H1 (cell line): ENCODE measurements around the gene PRSS38. TPM values are rescaled to one million over a fixed set of nuclear protein-coding genes. Genes with fewer than 3 reads are reported as not detected.

ENCODE experiments used
- CTCF ChIA-PET: fragments of 300-600 bp; sonication (Branson Sonifier 250); formaldehyde crosslinking; loops from one replicate; lab custom pipeline; 2021; ENCODE audit not compliant: partially characterized antibody; lab: Charles Lee
- POLR2A ChIA-PET: fragments of 300-600 bp; sonication (Branson Sonifier 250); formaldehyde crosslinking; loops from one replicate; lab custom pipeline; 2021; ENCODE audit warnings: inconsistent platforms; ENCODE audit not compliant: partially characterized antibody; lab: Charles Lee
- DNase-seq, 2 experiments: peaks; one replicate each; pipeline versions ENCODE4 v3.0.0 to v3.0.0-alpha.2; 2010 to 2022; ENCODE audit warnings: low spot score in 2 of 2, low read depth in 1 of 2, mixed read lengths in 1 of 2
- FAIRE-seq: peaks from 2 replicates; lab custom pipeline; 2011; peaks lifted over from hg19 to GRCh38; lab: Jason Lieb, UNC
- H2AFZ ChIP-seq: 2 replicates; pipeline ENCODE4 v1.8.1; 2012; ENCODE audit warnings: low read length, inconsistent platforms
- H2AK5ac ChIP-seq: 2 replicates; pipeline ENCODE4 v1.6.1; 2013; ENCODE audit warnings: low read depth, low read length
- H2BK120ac ChIP-seq: replicated peaks from 2 replicates; pipeline ENCODE3; 2013; ENCODE audit warnings: low read depth, low read length, inconsistent platforms
- H2BK12ac ChIP-seq: 2 replicates; pipeline ENCODE4 v1.6.1; 2013; ENCODE audit warnings: low read depth, low read length
- H2BK15ac ChIP-seq: 2 replicates; pipeline ENCODE4 v1.6.1; 2013; ENCODE audit warnings: low read length
- H2BK20ac ChIP-seq: 2 replicates; pipeline ENCODE4 v1.6.1; 2013; ENCODE audit warnings: low read length
- H2BK5ac ChIP-seq: 2 replicates; pipeline ENCODE4 v1.6.1; 2013; ENCODE audit warnings: low read depth, low read length
- H3K14ac ChIP-seq: 2 replicates; pipeline ENCODE4 v1.6.1; 2013; ENCODE audit warnings: inconsistent platforms; ENCODE audit not compliant: insufficient read length
- H3K18ac ChIP-seq: 2 replicates; pipeline ENCODE4 v1.6.1; 2013; ENCODE audit warnings: low read length; ENCODE audit errors: extremely low read depth
- H3K23ac ChIP-seq: 2 replicates; pipeline ENCODE4 v1.6.1; 2013; ENCODE audit warnings: inconsistent platforms; ENCODE audit not compliant: insufficient read length
- H3K23me2 ChIP-seq: 2 replicates; pipeline ENCODE4 v1.6.1; 2013; ENCODE audit warnings: low read depth, low read length
- H3K27ac ChIP-seq: 2 replicates; pipeline ENCODE4 v1.6.1; 2011; ENCODE audit warnings: low read depth, low read length, inconsistent platforms
- H3K27me3 ChIP-seq, 4 experiments: replicated peaks in 1 of 4; 1 replicate in 1 of 4; 2 replicates in 3 of 4; pipeline versions ENCODE4 v1.6.1 to v1.8.1; 2011 to 2013; ENCODE audit warnings: low read length in 3 of 4, mild to moderate bottlenecking in 3 of 4, inconsistent platforms in 2 of 4, mixed read lengths in 2 of 4, moderate library complexity in 1 of 4; ENCODE audit not compliant: control insufficient read depth in 3 of 4, insufficient read depth in 3 of 4; ENCODE audit errors: extremely low read depth in 1 of 4
- H3K36me3 ChIP-seq, 4 experiments: 2 replicates each; pipeline versions ENCODE4 v1.6.1 to v1.8.1; 2011 to 2013; ENCODE audit warnings: mild to moderate bottlenecking in 4 of 4, low read length in 3 of 4, moderate library complexity in 2 of 4, control low read depth in 1 of 4, inconsistent platforms in 1 of 4; ENCODE audit not compliant: insufficient read depth in 4 of 4, control insufficient read depth in 2 of 4
- H3K4ac ChIP-seq: replicated peaks from 2 replicates; pipeline ENCODE3; 2013; ENCODE audit warnings: low read length, low read depth, mixed read lengths, inconsistent platforms; ENCODE audit not compliant: insufficient read length
- H3K4me1 ChIP-seq, 4 experiments: replicated peaks in 1 of 4; 1 replicate in 1 of 4; 2 replicates in 3 of 4; pipeline versions ENCODE4 v1.6.1 to v1.8.1; 2011 to 2013; ENCODE audit warnings: low read length in 3 of 4, inconsistent platforms in 2 of 4, mixed read lengths in 1 of 4; ENCODE audit not compliant: insufficient read depth in 4 of 4, control insufficient read depth in 3 of 4
- H3K4me2 ChIP-seq, 2 experiments: 2 replicates each; pipeline versions ENCODE4 v1.6.1 to v1.8.1; 2011 to 2013; ENCODE audit warnings: low read depth in 2 of 2, low read length in 2 of 2, control low read depth in 1 of 2, inconsistent platforms in 1 of 2, mild to moderate bottlenecking in 1 of 2; ENCODE audit not compliant: insufficient read depth in 1 of 2
- H3K4me3 ChIP-seq, 4 experiments: fragments of 200-600, 300-600 bp in 1 of 4; sonication (generic), shearing (Covaris generic), sonication (Bioruptor Twin) in 1 of 4; 2 replicates each; pipeline versions ENCODE4 v1.5.1 to v1.8.1; 2011 to 2016; ENCODE audit warnings: low read length in 4 of 4, low read depth in 3 of 4, control low read depth in 2 of 4, inconsistent platforms in 2 of 4, mild to moderate bottlenecking in 2 of 4, mixed read lengths in 1 of 4, moderate library complexity in 1 of 4; ENCODE audit not compliant: insufficient read depth in 2 of 4; ENCODE audit errors: extremely low read depth in 1 of 4
- H3K56ac ChIP-seq: replicated peaks from 2 replicates; pipeline ENCODE3; 2013; ENCODE audit warnings: low read depth, mild to moderate bottlenecking, mixed read lengths, low read length, inconsistent platforms; ENCODE audit not compliant: insufficient read length
- H3K79me1 ChIP-seq: 2 replicates; pipeline ENCODE4 v1.6.1; 2013; ENCODE audit warnings: low read depth, low read length, control low read depth
- H3K79me2 ChIP-seq, 2 experiments: 2 replicates each; pipeline versions ENCODE4 v1.6.1 to v1.8.1; 2012 to 2013; ENCODE audit warnings: low read length in 2 of 2, mild to moderate bottlenecking in 2 of 2, inconsistent platforms in 1 of 2; ENCODE audit not compliant: insufficient read depth in 2 of 2, control insufficient read depth in 1 of 2
- H3K9ac ChIP-seq, 4 experiments: replicated peaks in 1 of 4; 1 replicate in 1 of 4; 2 replicates in 3 of 4; pipeline versions ENCODE4 v1.6.1 to v1.8.1; 2011 to 2013; ENCODE audit warnings: low read depth in 3 of 4, low read length in 3 of 4, control low read depth in 2 of 4, mild to moderate bottlenecking in 2 of 4, moderate library complexity in 2 of 4, inconsistent platforms in 1 of 4; ENCODE audit errors: extremely low read depth in 1 of 4
- H3K9me3 ChIP-seq, 2 experiments: 2 replicates each; pipeline versions ENCODE4 v1.6.1 to v1.8.1; 2012 to 2013; ENCODE audit warnings: mild to moderate bottlenecking in 2 of 2, moderate library complexity in 2 of 2, control low read depth in 1 of 2, inconsistent platforms in 1 of 2, low read depth in 1 of 2, low read length in 1 of 2, mixed read lengths in 1 of 2; ENCODE audit not compliant: insufficient read depth in 2 of 2
- H4K20me1 ChIP-seq, 2 experiments: replicated peaks in 1 of 2; 2 replicates each; pipeline versions ENCODE3 to v1.8.1; 2011 to 2013; ENCODE audit warnings: inconsistent platforms in 2 of 2, low read length in 2 of 2, mild to moderate bottlenecking in 1 of 2; ENCODE audit not compliant: insufficient read depth in 2 of 2, control insufficient read depth in 1 of 2
- H4K5ac ChIP-seq: 2 replicates; pipeline ENCODE4 v1.6.1; 2013; ENCODE audit warnings: low read length, low read depth, mixed read lengths, inconsistent platforms; ENCODE audit not compliant: insufficient read length
- H4K8ac ChIP-seq: 2 replicates; pipeline ENCODE4 v1.8.0; 2013; ENCODE audit warnings: mild to moderate bottlenecking, moderate library complexity, low read length, inconsistent platforms; ENCODE audit not compliant: insufficient read depth; ENCODE audit errors: extremely low read depth
- H4K91ac ChIP-seq: replicated peaks from 2 replicates; pipeline ENCODE3; 2013; ENCODE audit warnings: low read length, mixed read lengths, inconsistent platforms; ENCODE audit not compliant: insufficient read length
- BCL11A ChIP-seq, 2 experiments: IDR thresholded peaks; one replicate each; pipeline ENCODE4 v1.6.1; 2011; ENCODE audit warnings: low read depth in 2 of 2, low read length in 2 of 2, mild to moderate bottlenecking in 2 of 2
- CBX8 ChIP-seq: fragments of 300-800, 300-1000 bp; sonication (generic); IDR thresholded peaks from 2 replicates; pipeline ENCODE4 v1.7.1; 2016; ENCODE audit warnings: low read depth, low read length, borderline replicate concordance
- EGR1 ChIP-seq: IDR thresholded peaks from 2 replicates; pipeline ENCODE4 v1.6.1; 2011; ENCODE audit warnings: low read depth, low read length, borderline replicate concordance
- FOSL1 ChIP-seq: IDR thresholded peaks from 2 replicates; pipeline ENCODE4 v1.6.1; 2011; ENCODE audit warnings: mild to moderate bottlenecking, low read depth, low read length, moderate library complexity; ENCODE audit not compliant: insufficient read depth
- MAFK ChIP-seq: IDR thresholded peaks from 2 replicates; pipeline ENCODE4 v1.6.1; 2012; ENCODE audit warnings: low read depth, mild to moderate bottlenecking, improper control_type of control experiment, low read length
- NANOG ChIP-seq: IDR thresholded peaks from 2 replicates; pipeline ENCODE4 v1.6.1; 2011; ENCODE audit warnings: low read length, low read depth, mild to moderate bottlenecking, inconsistent platforms; ENCODE audit not compliant: insufficient read depth, poor library complexity, severe bottlenecking
- PHF8 ChIP-seq: fragments of 200-600 bp; sonication (generic); conservative IDR thresholded peaks from 2 replicates; pipeline ENCODE4 v1.7.1; 2012; ENCODE audit warnings: low read depth, mild to moderate bottlenecking, inconsistent platforms, low read length, moderate library complexity
- POLR2A ChIP-seq, 2 experiments: IDR thresholded peaks; 1 replicate in 1 of 2; 2 replicates in 1 of 2; pipeline ENCODE4 v1.6.1; 2011; ENCODE audit warnings: low read depth in 2 of 2, low read length in 2 of 2, mild to moderate bottlenecking in 2 of 2; ENCODE audit errors: control extremely low read depth in 1 of 2
- SRF ChIP-seq: IDR thresholded peaks from 2 replicates; pipeline ENCODE4 v1.6.1; 2011; ENCODE audit warnings: mild to moderate bottlenecking, low read depth, low read length, moderate library complexity
- TCF12 ChIP-seq: IDR thresholded peaks from 2 replicates; pipeline ENCODE4 v1.6.1; 2011; ENCODE audit warnings: low read depth, mild to moderate bottlenecking, low read length
- TEAD4 ChIP-seq: IDR thresholded peaks from 2 replicates; pipeline ENCODE4 v1.6.1; 2012; ENCODE audit warnings: low read depth, low read length, inconsistent platforms, mixed read lengths
- WGBS, 2 experiments: shearing (Covaris generic) in 1 of 2; methylation state at CpG; one replicate each; pipeline versions ENCODE4 v1.1.6 to v1.1.7; 2013 to 2015; ENCODE audit warnings: low lambda C conversion rate in 2 of 2, mixed read lengths in 2 of 2, inconsistent platforms in 1 of 2, low coverage in 1 of 2, missing lambda C conversion rate in 1 of 2; ENCODE audit not compliant: insufficient replicate concordance in 2 of 2, insufficient coverage in 1 of 2, insufficient read length in 1 of 2; ENCODE audit errors: extremely low coverage in 1 of 2, missing lambda C conversion rate in 1 of 2; 5-methylcytosine and 5-hydroxymethylcytosine counted together
- polyA plus RNA-seq, 7 experiments: library from polyadenylated mRNA; depleted of rRNA in 3 of 7; stranded (reverse) in 5 of 7; unstranded in 2 of 7; fragments of >200 nt in 5 of 7; fragments of 200-250 nt in 2 of 7; gene quantifications; 1 replicate in 5 of 7; 2 replicates in 1 of 7; 4 replicates in 1 of 7; pipeline versions ENCODE4 v1.2.1 to v1.2.3, GENCODE V29; 2011 to 2013; ENCODE audit warnings: missing spikeins in 2 of 7, mixed read lengths in 2 of 7
- total RNA-seq: library from RNA; stranded (reverse); fragmentation: NEBNext Ultra II Directional; extraction: Animal tissue kit (Norgen Biotek cat#: 25700); gene quantifications from 2 replicates; pipeline ENCODE4 v1.2.1, GENCODE V29; 2021

PRSS38 gene
- total and polyA plus RNA-seq, 2 of the 8 experiments (the other 6 are each of a cell fraction or from before 2014, with no cell fraction given): not detected

- ChIA-PET POLR2A (interaction anchor here (0.9 to 1.0 kb wide), 2 partner anchors 9 to 159 kb away, joined by 3 to 4 read pairs; no protein-coding TSS in a partner anchor), CTCF (interaction anchor here (0.9 to 3.6 kb wide), 4 partner anchors 25 to 166 kb away, joined by 4 to 19 read pairs (median 9); partner anchors contain the start of gene WNT9A)
- Histone ChIP-seq H3K4me2 (peak overlapping the region; percentile 83 to 99), H4K8ac (peak overlapping the region; percentile 28; the same call in 1 of the 2 replicates), H3K4me3 (peak overlapping the region; percentile 52 to 69 (median 60)), H3K4me1 (peaks cover 0 to 15% (median 9%) of the 10 kb centered on the region in 4 experiments; a peak in 5 of 7 replicates), H3K79me2 (no peaks in the 10 kb centered on the region), H3K9ac (peak overlapping the region in 3 of 4 experiments; percentile 20 to 62 (median 23); a peak in 5 of 7 replicates), H3K27ac (no peak overlapping the region), H2BK120ac (no peak overlapping the region), H4K20me1 (peaks cover 0 to 7% of the 10 kb centered on the region in 2 experiments), H3K27me3 (peaks cover 4 to 37% (median 27%) of the 10 kb centered on the region in 4 experiments; a peak in 6 of 7 replicates), H2BK15ac (0 out of 2 replicates have a peak overlapping the region, but pooled peaks have one; percentile 81), H2AK5ac (no peak overlapping the region), H3K36me3 (no peaks in the 10 kb centered on the region), H3K79me1 (no peaks in the 10 kb centered on the region), H3K4ac (peak overlapping the region; percentile 8), H4K91ac (no peak overlapping the region), H2BK12ac (no peak overlapping the region), H3K23me2 (peaks cover 13% of the 10 kb centered on the region), H2AFZ (peak overlapping the region; percentile 70; the same call in 1 of the 2 replicates), H4K5ac (no peak overlapping the region), H3K18ac (peak overlapping the region; percentile 38; the same call in 1 of the 2 replicates), H3K56ac (peak overlapping the region; percentile 39), H3K9me3 (no peaks in the 10 kb centered on the region), H3K23ac (no peak overlapping the region), H2BK20ac (no peak overlapping the region), H2BK5ac (peak overlapping the region; percentile 68; the same call in 1 of the 2 replicates), H3K14ac (no peak overlapping the region)
- DNase-seq: peak; percentile 86 to 91
- FAIRE-seq: no peak
- WGBS, 2 experiments: 1% methylated on average over 37 of the region's 60 CpGs; no CpG with 5 or more reads in 1 of the 2 experiments
- TF ChIP-seq SRF (no peak), TEAD4 (no peak; the same call in 1 of the 2 replicates), BCL11A (IDR thresholded peaks at IDR 0.05; ENCODE audit: low read depth in 2 of 2, low read length in 2 of 2) (no peak), CBX8 (no peak), MAFK (no peak; the same call in 1 of the 2 replicates), FOSL1 (peak; percentile 65), TCF12 (no peak), POLR2A (IDR thresholded peaks at IDR 0.05; ENCODE audit: control extremely low read depth in 1 of 2, low read depth in 2 of 2, low read length in 2 of 2) (no peak), PHF8 (no peak), EGR1 (0 out of 2 replicates have a peak, but pooled peaks have one; percentile 33), NANOG (no peak)
Observed at GRCh38 chr1:227787513-227788270, 27.8 kb upstream of the PRSS38 start.
